GM23248 (cell line): ENCODE data around the gene LTBP4. TPM values are rescaled to one million over a fixed set of nuclear protein-coding genes. Genes with fewer than 3 reads are reported as not detected.

Experiments used
- DNase-seq: peaks from one replicate; pipeline ENCODE4 v3.0.0-alpha.2; 2015
- H2AFZ ChIP-seq: fragments of 200-600 bp; sonication (generic); 2 replicates; pipeline ENCODE4 v1.6.1; 2016; ENCODE audit warnings: antibody characterized with exemption
- H3F3A ChIP-seq: fragments of 200-600 bp; sonication (generic); 2 replicates; pipeline ENCODE4 v1.6.1; 2016; ENCODE audit warnings: mild to moderate bottlenecking, antibody characterized with exemption, mixed run types; ENCODE audit not compliant: insufficient read depth
- H3K27ac ChIP-seq: fragments of 200-600 bp; sonication (generic); 2 replicates; pipeline ENCODE4 v1.5.1; 2016; ENCODE audit warnings: mild to moderate bottlenecking
- H3K27me3 ChIP-seq: fragments of 200-600 bp; sonication (generic); replicated peaks from 2 replicates; pipeline ENCODE4 v1.6.1; 2016; ENCODE audit warnings: mild to moderate bottlenecking; ENCODE audit not compliant: insufficient read depth
- H3K36me3 ChIP-seq: fragments of 200-600 bp; sonication (generic); 2 replicates; pipeline ENCODE4 v1.6.1; 2016; ENCODE audit warnings: low read depth, mild to moderate bottlenecking
- H3K4me1 ChIP-seq: fragments of 200-600 bp; sonication (generic); 2 replicates; pipeline ENCODE4 v1.6.1; 2016; ENCODE audit warnings: mild to moderate bottlenecking; ENCODE audit not compliant: insufficient read depth
- H3K4me2 ChIP-seq: fragments of 200-600 bp; sonication (generic); one replicate; pipeline ENCODE4 v1.6.1; 2016; ENCODE audit warnings: mild to moderate bottlenecking; ENCODE audit not compliant: unreplicated experiment
- H3K4me3 ChIP-seq: fragments of 200-600 bp; sonication (generic); 2 replicates; pipeline ENCODE4 v1.5.1; 2016; ENCODE audit warnings: mild to moderate bottlenecking
- H3K79me2 ChIP-seq: fragments of 200-600 bp; sonication (generic); 2 replicates; pipeline ENCODE4 v1.6.1; 2016; ENCODE audit warnings: mild to moderate bottlenecking; ENCODE audit not compliant: insufficient read depth
- H3K9ac ChIP-seq: fragments of 200-600 bp; sonication (generic); 2 replicates; pipeline ENCODE4 v1.6.1; 2016; ENCODE audit warnings: mild to moderate bottlenecking
- H3K9me2 ChIP-seq: fragments of 200-600 bp; sonication (generic); 2 replicates; pipeline ENCODE4 v1.6.1; 2016; ENCODE audit warnings: mixed run types, mild to moderate bottlenecking, moderate library complexity; ENCODE audit not compliant: insufficient read depth
- H3K9me3 ChIP-seq: fragments of 200-600 bp; sonication (generic); one replicate; pipeline ENCODE4 v1.6.1; 2017; ENCODE audit warnings: low read depth
- H4K20me1 ChIP-seq: fragments of 200-600 bp; sonication (generic); 2 replicates; pipeline ENCODE4 v1.6.0; 2016; ENCODE audit not compliant: insufficient read depth
- EZH2 ChIP-seq: fragments of 200-600 bp; sonication (generic); IDR thresholded peaks from 2 replicates; pipeline ENCODE4 v1.6.1; 2018; ENCODE audit warnings: antibody characterized with exemption, mild to moderate bottlenecking; ENCODE audit not compliant: insufficient read depth, poor library complexity, severe bottlenecking
- EZH2phosphoT487 ChIP-seq: fragments of 200-600 bp; sonication (generic); IDR thresholded peaks from 2 replicates; pipeline ENCODE4 v1.6.1; 2018; ENCODE audit warnings: antibody characterized with exemption, moderate library complexity, mild to moderate bottlenecking, low read depth; ENCODE audit not compliant: insufficient read depth
- WGBS, 2 experiments: methylation state at CpG; one replicate each; pipeline ENCODE4 v1.1.6; 2015 to 2017; ENCODE audit warnings: low lambda C conversion rate in 2 of 2, low coverage in 1 of 2; ENCODE audit errors: missing lambda C conversion rate in 2 of 2; 5-methylcytosine and 5-hydroxymethylcytosine counted together
- in situ Hi-C: fragments of 300-500 bp; cut with MboI; formaldehyde crosslinking; loops from 2 replicates; pipeline ENCODE4 v1.15.0; 2020
- polyA plus RNA-seq: library from polyadenylated mRNA; unstranded; fragments of >200 nt; fragmentation: Nextera tagmentation; extraction: Ambion mirVana; gene quantifications from 2 replicates; pipeline ENCODE4 v1.2.1, GENCODE V29; 2016
- total RNA-seq: library from RNA; depleted of rRNA; stranded (reverse); fragments of >200 nt; shearing (Covaris generic); gene quantifications from 2 replicates; pipeline ENCODE4 v1.2.3, GENCODE V29; 2014

Gene LTBP4
- total and polyA plus RNA-seq, 2 experiments from 2014 or later: 18.0 to 47.2 TPM

DNA sequence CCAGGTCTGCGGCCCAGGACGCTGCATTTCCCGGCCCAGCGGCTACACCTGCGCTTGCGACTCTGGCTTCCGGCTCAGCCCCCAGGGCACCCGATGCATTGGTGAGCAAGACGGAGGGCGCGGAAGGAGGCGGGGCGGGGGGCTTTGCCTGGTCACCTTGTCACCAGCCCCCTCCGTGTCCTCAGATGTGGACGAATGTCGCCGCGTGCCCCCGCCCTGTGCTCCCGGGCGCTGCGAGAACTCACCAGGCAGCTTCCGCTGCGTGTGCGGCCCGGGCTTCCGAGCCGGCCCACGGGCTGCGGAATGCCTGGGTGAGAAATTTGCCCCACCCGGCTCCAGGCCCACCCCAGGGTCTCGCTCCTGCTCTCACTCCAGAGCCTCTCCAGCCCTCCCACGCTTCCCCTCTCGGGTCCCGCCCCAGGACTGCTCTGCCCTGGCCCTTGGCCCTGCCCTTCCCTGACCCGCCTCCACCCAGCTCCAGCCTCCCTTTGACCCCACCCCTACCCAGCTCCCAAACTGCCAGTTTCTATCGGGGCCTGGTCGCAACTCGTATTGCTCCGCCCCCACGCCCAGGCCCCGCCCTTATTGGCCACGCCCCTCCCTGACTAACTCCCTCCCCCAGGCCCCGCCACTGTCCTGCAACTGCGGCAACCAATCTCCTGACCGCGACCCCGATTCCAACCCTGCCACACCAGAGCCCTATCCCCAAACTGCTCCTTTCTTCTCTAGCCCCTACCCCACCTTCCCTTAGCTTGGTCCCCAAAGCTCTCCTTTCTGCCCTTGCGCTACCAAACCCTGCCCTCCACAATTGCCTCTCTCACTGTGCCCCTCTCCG is 8.6 kb downstream of the LTBP4 start:
- peak; percentile 94 for DNase-seq
- H3K4me1 ChIP-seq: peaks cover 15% of the 10 kb centered on the region; the same call in 1 of the 2 replicates
- WGBS, 2 experiments: 6 to 8% methylated on average over 33 to 47 of the region's 50 CpGs
- peak overlapping the region; percentile 68 for H3K4me3 ChIP-seq
- no peak for TF ChIP-seq EZH2
- no peak for TF ChIP-seq EZH2phosphoT487
- H2AFZ ChIP-seq: peak overlapping the region; percentile 78
- H3K9me3 ChIP-seq: no peaks in the 10 kb centered on the region
- no peaks in the 10 kb centered on the region; the same call in 1 of the 2 replicates for H3K79me2 ChIP-seq
- in situ Hi-C loops: no loop called here
- peak overlapping the region; percentile 76 for H3K4me2 ChIP-seq
- H3F3A ChIP-seq: 0 out of 2 replicates have a peak, but pooled peaks cover 4% of the 10 kb centered on the region
- H3K36me3 ChIP-seq: no peaks in the 10 kb centered on the region
- H3K9me2 ChIP-seq: no peaks in the 10 kb centered on the region
- peak overlapping the region; percentile 78 for H3K9ac ChIP-seq
- H3K27ac ChIP-seq: peak overlapping the region; percentile 80
- H4K20me1 ChIP-seq: no peaks in the 10 kb centered on the region
- H3K27me3 ChIP-seq: no peaks in the 10 kb centered on the region

DNA sequence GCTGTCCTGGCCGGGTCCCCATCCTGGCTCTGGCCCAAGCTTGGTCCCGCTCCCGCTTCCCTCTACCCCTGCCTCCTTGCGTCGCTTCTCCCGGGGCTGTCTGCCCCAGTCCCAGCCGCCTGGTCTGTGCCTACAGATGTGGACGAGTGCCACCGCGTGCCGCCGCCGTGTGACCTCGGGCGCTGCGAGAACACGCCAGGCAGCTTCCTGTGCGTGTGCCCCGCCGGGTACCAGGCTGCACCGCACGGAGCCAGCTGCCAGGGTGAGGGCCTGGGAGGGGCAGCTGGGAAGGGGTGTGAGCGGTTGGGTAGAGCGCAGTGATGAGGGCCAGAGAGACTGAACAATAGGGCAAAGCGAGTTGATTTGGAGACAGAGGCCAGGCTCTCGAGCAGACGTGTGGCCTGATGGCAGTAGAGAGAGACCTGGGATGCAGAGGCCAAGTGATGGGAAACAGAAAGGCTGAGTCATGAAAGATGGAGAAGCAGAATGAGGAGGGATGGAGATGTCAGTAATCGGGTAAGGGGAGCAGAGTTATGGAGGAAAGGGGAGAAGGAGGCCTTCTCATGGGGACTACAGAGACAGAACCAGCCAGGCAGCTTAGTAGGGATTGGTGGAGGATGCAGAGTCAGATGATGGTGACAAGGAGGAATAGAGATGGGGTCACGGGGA is 9.4 kb downstream of the LTBP4 start:
- Histone ChIP-seq H4K20me1 (no peaks in the 10 kb centered on the region), H3K9me3 (no peaks in the 10 kb centered on the region), H3K4me2 (peak overlapping the region; percentile 76), H3K27me3 (no peaks in the 10 kb centered on the region), H3K4me1 (peaks cover 18% of the 10 kb centered on the region), H2AFZ (peak overlapping the region; percentile 78), H3K9ac (peak overlapping the region; percentile 78), H3F3A (0 out of 2 replicates have a peak, but pooled peaks cover 4% of the 10 kb centered on the region), H3K9me2 (no peaks in the 10 kb centered on the region), H3K4me3 (peak overlapping the region; percentile 68), H3K27ac (peak overlapping the region; percentile 80), H3K79me2 (no peaks in the 10 kb centered on the region; the same call in 1 of the 2 replicates), H3K36me3 (no peaks in the 10 kb centered on the region)
- no peak for TF ChIP-seq EZH2
- TF ChIP-seq EZH2phosphoT487: no peak
- 7 to 9% methylated on average over 29 of the region's 29 CpGs for WGBS, 2 experiments
- DNase-seq: peak; percentile 63
- in situ Hi-C loops: no loop called here

DNA sequence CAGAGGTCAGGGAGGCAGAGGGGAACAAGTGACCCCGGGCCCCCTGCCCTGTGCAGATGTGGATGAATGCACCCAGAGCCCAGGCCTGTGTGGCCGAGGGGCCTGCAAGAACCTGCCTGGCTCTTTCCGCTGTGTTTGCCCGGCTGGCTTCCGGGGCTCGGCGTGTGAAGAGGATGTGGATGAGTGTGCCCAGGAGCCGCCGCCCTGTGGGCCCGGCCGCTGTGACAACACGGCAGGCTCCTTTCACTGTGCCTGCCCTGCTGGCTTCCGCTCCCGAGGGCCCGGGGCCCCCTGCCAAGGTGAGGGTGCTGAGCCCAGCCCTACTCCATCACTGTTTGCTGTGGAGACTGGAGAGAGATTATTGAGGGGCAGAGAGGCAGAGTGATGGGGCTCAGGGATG is 9.9 kb downstream of the LTBP4 start:
- H3K9ac ChIP-seq: peak overlapping the region; percentile 78
- H3K79me2 ChIP-seq: no peaks in the 10 kb centered on the region; the same call in 1 of the 2 replicates
- no peaks in the 10 kb centered on the region for H3K27me3 ChIP-seq
- H3K27ac ChIP-seq: peak overlapping the region; percentile 80
- WGBS, 2 experiments: 40 to 46% methylated on average over 10 to 15 of the region's 15 CpGs
- H3K9me2 ChIP-seq: no peaks in the 10 kb centered on the region
- in situ Hi-C loops: no loop called here
- H3K4me2 ChIP-seq: peak overlapping the region; percentile 76
- TF ChIP-seq EZH2: no peak
- TF ChIP-seq EZH2phosphoT487: no peak
- no peaks in the 10 kb centered on the region for H3K9me3 ChIP-seq
- DNase-seq: peak; percentile 77
- peaks cover 20% of the 10 kb centered on the region for H3K4me1 ChIP-seq
- peak overlapping the region; percentile 68 for H3K4me3 ChIP-seq
- H3K36me3 ChIP-seq: no peaks in the 10 kb centered on the region
- 0 out of 2 replicates have a peak, but pooled peaks cover 4% of the 10 kb centered on the region for H3F3A ChIP-seq
- no peaks in the 10 kb centered on the region for H4K20me1 ChIP-seq
- H2AFZ ChIP-seq: peak overlapping the region; percentile 78

DNA sequence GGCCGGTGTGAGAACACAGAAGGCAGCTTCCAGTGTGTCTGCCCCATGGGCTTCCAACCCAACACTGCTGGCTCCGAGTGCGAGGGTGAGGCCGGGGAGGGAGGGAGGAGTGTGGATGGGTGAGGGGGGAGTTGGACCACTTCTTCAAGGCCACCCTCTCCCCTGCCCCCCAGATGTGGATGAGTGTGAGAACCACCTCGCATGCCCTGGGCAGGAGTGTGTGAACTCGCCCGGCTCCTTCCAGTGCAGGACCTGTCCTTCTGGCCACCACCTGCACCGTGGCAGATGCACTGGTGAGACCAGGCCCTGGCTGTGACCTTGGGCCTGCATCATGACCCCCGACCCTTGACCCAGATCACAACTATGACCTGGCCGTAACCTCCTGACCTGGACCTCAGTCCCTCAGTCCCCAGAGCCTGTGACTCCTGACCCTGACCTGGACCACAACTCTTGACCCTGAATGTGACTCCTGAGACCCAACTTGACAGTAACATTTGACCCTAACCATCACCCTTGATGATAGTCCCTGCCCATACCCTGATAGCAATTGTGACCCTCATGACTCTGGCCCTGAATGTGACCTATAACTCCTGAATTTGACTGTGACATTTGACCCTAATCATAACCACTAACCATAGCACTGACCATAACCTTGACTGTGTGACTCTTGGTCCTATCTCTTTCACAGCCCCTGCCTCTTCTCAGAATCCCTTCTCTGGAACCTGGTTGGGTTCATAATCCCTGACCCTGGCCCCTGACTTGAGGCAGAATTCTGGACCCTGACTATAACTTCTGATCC is 10.9 kb downstream of the LTBP4 start:
- Histone ChIP-seq H3K9ac (peak overlapping the region; percentile 78; the same call in 1 of the 2 replicates), H3K27ac (peak overlapping the region; percentile 80; the same call in 1 of the 2 replicates), H3K4me1 (peaks cover 20% of the 10 kb centered on the region), H4K20me1 (no peaks in the 10 kb centered on the region), H3K9me2 (no peaks in the 10 kb centered on the region), H3K4me3 (no peak overlapping the region; the same call in 1 of the 2 replicates), H3K9me3 (no peaks in the 10 kb centered on the region), H2AFZ (no peak overlapping the region), H3K4me2 (peak overlapping the region; percentile 76), H3F3A (0 out of 2 replicates have a peak, but pooled peaks cover 4% of the 10 kb centered on the region), H3K27me3 (no peaks in the 10 kb centered on the region), H3K79me2 (no peaks in the 10 kb centered on the region; the same call in 1 of the 2 replicates), H3K36me3 (no peaks in the 10 kb centered on the region)
- WGBS, 2 experiments: 92 to 96% methylated on average over 5 to 10 of the region's 10 CpGs
- TF ChIP-seq EZH2 (no peak), EZH2phosphoT487 (no peak)
- no peak for DNase-seq
- in situ Hi-C loops: no loop called here
